HEK293 (cell line): ENCODE measurements around the gene POLD1.
A peak's percentile ranks its signal among the peaks of the same experiment; 100 is the strongest.

Experiments used
- CTCF ChIA-PET: fragments of 350-600 bp; formaldehyde crosslinking; extraction: SDS; loops from one replicate; lab custom pipeline; 2021; ENCODE audit warnings: antibody characterized with exemption; lab: Yijun Ruan, JAX
- POLR2A ChIA-PET: fragments of 300-600 bp; formaldehyde crosslinking; extraction: SDS; loops from one replicate; lab custom pipeline; 2020; ENCODE audit warnings: antibody characterized with exemption, inconsistent platforms; lab: Yijun Ruan, JAX
- H3K27ac ChIP-seq: fragments of 200-500 bp; sonication (Bioruptor generic); 2 replicates; pipeline ENCODE4 v1.5.1; 2014; ENCODE audit warnings: low read depth, low read length, control low read depth, inconsistent platforms; ENCODE audit errors: extremely low read depth
- H3K36me3 ChIP-seq, 2 experiments: fragments of 200-500 bp in 1 of 2; sonication (Bioruptor generic) in 1 of 2; 1 replicate in 1 of 2; 2 replicates in 1 of 2; pipeline ENCODE4 v1.5.1; 2014 to 2017; ENCODE audit warnings: inconsistent platforms in 2 of 2, low read length in 2 of 2; ENCODE audit not compliant: control insufficient read depth in 2 of 2, insufficient read depth in 1 of 2
- H3K4me1 ChIP-seq: fragments of 200-500 bp; sonication (Bioruptor generic); 2 replicates; pipeline ENCODE4 v1.5.1; 2014; ENCODE audit warnings: mild to moderate bottlenecking, low read length, inconsistent platforms; ENCODE audit not compliant: control insufficient read depth, insufficient read depth
- H3K4me3 ChIP-seq: 2 replicates; pipeline ENCODE4 v1.5.1; 2011; ENCODE audit warnings: low read depth, mild to moderate bottlenecking, control low read depth, low read length, moderate library complexity
- H3K9me3 ChIP-seq: fragments of 200-500 bp; sonication (Bioruptor generic); 2 replicates; pipeline ENCODE4 v1.5.1; 2014; ENCODE audit warnings: low read depth, low read length, inconsistent platforms; ENCODE audit not compliant: control insufficient read depth, insufficient read depth
- BCL11B ChIP-seq: fragments of 450-650 bp; formaldehyde crosslinking; IDR thresholded peaks from 2 replicates; pipeline ENCODE4 v1.5.1; 2016; ENCODE audit warnings: low read depth, missing biosample characterization, missing genetic modification characterization
- FEZF1 ChIP-seq: fragments of 450-650 bp; formaldehyde crosslinking; IDR thresholded peaks from 2 replicates; pipeline ENCODE4 v1.5.1; 2016; ENCODE audit warnings: missing biosample characterization, missing genetic modification characterization
- HOXA7 ChIP-seq: sonication (generic); formaldehyde crosslinking; IDR thresholded peaks from 2 replicates; pipeline ENCODE4 v1.8.1; 2022; ENCODE audit warnings: missing genetic modification reagents, borderline replicate concordance
- KLF1 ChIP-seq: fragments of 450-650 bp; formaldehyde crosslinking; IDR thresholded peaks from 2 replicates; pipeline ENCODE4 v1.5.1; 2016; ENCODE audit warnings: missing biosample characterization, missing genetic modification characterization
- RBAK ChIP-seq: fragments of 450-650 bp; formaldehyde crosslinking; IDR thresholded peaks from 2 replicates; pipeline ENCODE4 v1.5.1; 2016; ENCODE audit warnings: missing biosample characterization, missing genetic modification characterization
- ZNF221 ChIP-seq: fragments of 450-650 bp; formaldehyde crosslinking; IDR thresholded peaks from 2 replicates; pipeline ENCODE4 v1.5.1; 2017; ENCODE audit warnings: missing biosample characterization, missing genetic modification characterization, borderline replicate concordance
- ZNF274 ChIP-seq, 2 experiments: fragments of 200-500 bp in 1 of 2; fragments of 450-650 bp in 1 of 2; sonication (Bioruptor generic) in 1 of 2; formaldehyde crosslinking in 1 of 2; IDR thresholded peaks; 2 replicates each; pipeline versions ENCODE4 v1.5.1 to v1.6.1; 2014 to 2016; ENCODE audit warnings: borderline replicate concordance in 1 of 2, inconsistent platforms in 1 of 2, low read length in 1 of 2, missing biosample characterization in 1 of 2, missing genetic modification characterization in 1 of 2
- ZNF624 ChIP-seq: fragments of 450-650 bp; formaldehyde crosslinking; IDR thresholded peaks from 2 replicates; pipeline ENCODE4 v1.5.1; 2017; ENCODE audit warnings: missing biosample characterization, missing genetic modification characterization
- ZNF843 ChIP-seq: fragments of 450-650 bp; formaldehyde crosslinking; IDR thresholded peaks from 2 replicates; pipeline ENCODE4 v1.5.1; 2016; ENCODE audit warnings: missing biosample characterization, missing genetic modification characterization
- TF ChIP-seq, protein P1 (sequence below): fragments of 450-650 bp; formaldehyde crosslinking; IDR thresholded peaks from 2 replicates; pipeline ENCODE4 v1.5.1; 2016; ENCODE audit warnings: missing biosample characterization, missing genetic modification characterization
- TF ChIP-seq, protein P2 (sequence below): fragments of 450-650 bp; formaldehyde crosslinking; conservative IDR thresholded peaks from 2 replicates; pipeline ENCODE4 v1.5.1; 2016; ENCODE audit warnings: low read depth, missing biosample characterization, missing genetic modification characterization
- TF ChIP-seq, protein P3 (sequence below): fragments of 450-650 bp; formaldehyde crosslinking; IDR thresholded peaks from 2 replicates; pipeline ENCODE4 v1.5.1; 2017; ENCODE audit warnings: missing biosample characterization, missing genetic modification characterization
- TF ChIP-seq, protein P4 (sequence below): fragments of 450-650 bp; formaldehyde crosslinking; IDR thresholded peaks from 2 replicates; pipeline ENCODE4 v1.5.1; 2016; ENCODE audit warnings: missing biosample characterization, missing genetic modification characterization
- TF ChIP-seq, protein P5 (sequence below): sonication (generic); formaldehyde crosslinking; IDR thresholded peaks from 2 replicates; pipeline ENCODE4 v1.8.1; 2022; ENCODE audit warnings: mild to moderate bottlenecking, moderate library complexity, missing genetic modification reagents

Gene POLD1

DNA sequence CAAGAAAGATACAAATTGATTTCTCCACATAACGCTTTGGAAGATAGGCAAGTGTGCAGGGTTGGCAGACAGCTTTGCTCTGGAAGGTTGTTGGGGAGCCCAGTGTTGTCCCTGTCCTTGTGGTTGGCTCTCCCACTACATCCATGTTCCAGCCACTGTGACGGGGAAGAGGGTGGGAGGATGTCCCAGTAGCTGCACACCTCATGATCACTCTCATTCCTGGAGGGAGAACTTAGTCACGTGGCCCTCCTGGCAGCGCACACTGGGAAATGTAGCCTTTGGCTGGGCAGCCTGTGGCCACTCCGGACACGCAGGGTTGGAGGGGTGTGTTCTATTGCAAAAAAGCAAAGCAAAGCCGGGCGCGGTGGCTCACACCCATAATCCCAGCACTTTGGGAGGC is 9.9 kb downstream of the POLD1 start:
- Histone ChIP-seq H3K36me3 (peaks cover 36 to 38% of the 10 kb centered on the region in 2 experiments), H3K27ac (no peak overlapping the region), H3K9me3 (no peaks in the 10 kb centered on the region), H3K4me1 (no peaks in the 10 kb centered on the region), H3K4me3 (no peak overlapping the region)
- TF ChIP-seq KLF1 (peak; percentile 52), RBAK (tag by site-specific recombination) (no peak), ZNF843 (no peak)
- TF ChIP-seq, protein P1, sequence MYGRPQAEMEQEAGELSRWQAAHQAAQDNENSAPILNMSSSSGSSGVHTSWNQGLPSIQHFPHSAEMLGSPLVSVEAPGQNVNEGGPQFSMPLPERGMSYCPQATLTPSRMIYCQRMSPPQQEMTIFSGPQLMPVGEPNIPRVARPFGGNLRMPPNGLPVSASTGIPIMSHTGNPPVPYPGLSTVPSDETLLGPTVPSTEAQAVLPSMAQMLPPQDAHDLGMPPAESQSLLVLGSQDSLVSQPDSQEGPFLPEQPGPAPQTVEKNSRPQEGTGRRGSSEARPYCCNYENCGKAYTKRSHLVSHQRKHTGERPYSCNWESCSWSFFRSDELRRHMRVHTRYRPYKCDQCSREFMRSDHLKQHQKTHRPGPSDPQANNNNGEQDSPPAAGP (tag by site-specific recombination): no peak
- TF ChIP-seq, protein P2, sequence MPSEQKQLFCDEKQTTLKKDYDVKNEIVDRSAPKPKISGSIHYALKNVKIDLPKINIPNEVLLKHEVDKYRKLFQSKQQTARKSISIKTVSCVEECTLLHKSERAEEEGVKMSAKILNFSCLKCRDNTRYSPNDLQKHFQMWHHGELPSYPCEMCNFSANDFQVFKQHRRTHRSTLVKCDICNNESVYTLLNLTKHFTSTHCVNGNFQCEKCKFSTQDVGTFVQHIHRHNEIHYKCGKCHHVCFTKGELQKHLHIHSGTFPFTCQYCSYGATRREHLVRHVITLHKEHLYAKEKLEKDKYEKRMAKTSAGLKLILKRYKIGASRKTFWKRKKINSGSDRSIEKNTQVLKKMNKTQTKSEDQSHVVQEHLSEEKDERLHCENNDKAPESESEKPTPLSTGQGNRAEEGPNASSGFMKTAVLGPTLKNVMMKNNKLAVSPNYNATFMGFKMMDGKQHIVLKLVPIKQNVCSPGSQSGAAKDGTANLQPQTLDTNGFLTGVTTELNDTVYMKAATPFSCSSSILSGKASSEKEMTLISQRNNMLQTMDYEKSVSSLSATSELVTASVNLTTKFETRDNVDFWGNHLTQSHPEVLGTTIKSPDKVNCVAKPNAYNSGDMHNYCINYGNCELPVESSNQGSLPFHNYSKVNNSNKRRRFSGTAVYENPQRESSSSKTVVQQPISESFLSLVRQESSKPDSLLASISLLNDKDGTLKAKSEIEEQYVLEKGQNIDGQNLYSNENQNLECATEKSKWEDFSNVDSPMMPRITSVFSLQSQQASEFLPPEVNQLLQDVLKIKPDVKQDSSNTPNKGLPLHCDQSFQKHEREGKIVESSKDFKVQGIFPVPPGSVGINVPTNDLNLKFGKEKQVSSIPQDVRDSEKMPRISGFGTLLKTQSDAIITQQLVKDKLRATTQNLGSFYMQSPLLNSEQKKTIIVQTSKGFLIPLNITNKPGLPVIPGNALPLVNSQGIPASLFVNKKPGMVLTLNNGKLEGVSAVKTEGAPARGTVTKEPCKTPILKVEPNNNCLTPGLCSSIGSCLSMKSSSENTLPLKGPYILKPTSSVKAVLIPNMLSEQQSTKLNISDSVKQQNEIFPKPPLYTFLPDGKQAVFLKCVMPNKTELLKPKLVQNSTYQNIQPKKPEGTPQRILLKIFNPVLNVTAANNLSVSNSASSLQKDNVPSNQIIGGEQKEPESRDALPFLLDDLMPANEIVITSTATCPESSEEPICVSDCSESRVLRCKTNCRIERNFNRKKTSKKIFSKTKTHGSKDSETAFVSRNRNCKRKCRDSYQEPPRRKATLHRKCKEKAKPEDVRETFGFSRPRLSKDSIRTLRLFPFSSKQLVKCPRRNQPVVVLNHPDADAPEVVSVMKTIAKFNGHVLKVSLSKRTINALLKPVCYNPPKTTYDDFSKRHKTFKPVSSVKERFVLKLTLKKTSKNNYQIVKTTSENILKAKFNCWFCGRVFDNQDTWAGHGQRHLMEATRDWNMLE: no peak
- ChIA-PET CTCF (interaction anchor here (0.6 to 1.2 kb wide), 3 partner anchors 26 to 146 kb away, joined by 3 to 6 read pairs (median 6); no protein-coding TSS in a partner anchor), POLR2A (interaction anchor here (1.2 kb wide), 1 partner anchor 10 kb away, joined by 7 read pairs; the partner anchor contains the start of gene POLD1)

DNA sequence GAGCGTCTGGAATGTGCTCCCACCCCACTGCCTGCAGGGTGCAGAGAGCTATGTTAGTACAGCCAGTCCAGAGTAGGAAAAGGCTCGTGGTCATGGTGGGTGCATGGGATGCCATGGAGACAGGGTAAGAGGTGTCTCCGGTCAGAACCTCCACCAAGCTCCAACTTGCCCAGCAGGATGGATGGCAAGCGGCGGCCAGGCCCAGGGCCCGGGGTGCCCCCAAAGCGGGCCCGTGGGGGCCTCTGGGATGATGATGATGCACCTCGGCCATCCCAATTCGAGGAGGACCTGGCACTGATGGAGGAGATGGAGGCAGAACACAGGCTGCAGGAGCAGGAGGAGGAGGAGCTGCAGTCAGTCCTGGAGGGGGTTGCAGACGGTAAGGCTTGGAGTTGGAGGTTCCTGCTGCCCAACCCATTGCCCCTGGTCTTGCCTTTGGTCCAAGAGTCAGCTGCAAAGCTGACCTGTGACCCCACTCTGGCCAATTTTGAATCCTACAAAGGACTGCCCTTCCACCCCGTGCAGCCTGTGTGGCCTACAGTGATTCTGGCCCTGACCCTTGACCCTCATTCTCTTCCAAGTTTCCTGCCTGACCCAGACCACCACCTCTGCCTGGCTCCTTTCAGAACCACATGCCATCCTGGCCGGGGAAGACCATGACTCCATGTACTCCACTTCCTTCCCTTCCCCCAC is 14.7 kb downstream of the POLD1 start:
- no peaks in the 10 kb centered on the region for H3K9me3 ChIP-seq
- POLR2A ChIA-PET: interaction anchor here (1.2 kb wide), 1 partner anchor 15 kb away, joined by 3 read pairs; the partner anchor contains the start of gene POLD1

More for the DNA sequence above, 14.7 kb downstream of the POLD1 start:
- TF ChIP-seq BCL11B (tag by site-specific recombination) (peak; percentile 79), ZNF624 (no peak), FEZF1 (tag by site-specific recombination) (no peak), HOXA7 (no peak), ZNF221 (tag by site-specific recombination) (no peak), ZNF274 (IDR thresholded peaks at IDR 0.05; ENCODE audit: low read length) (no peak), ZNF274 (tag by site-specific recombination; IDR thresholded peaks at IDR 0.05; ENCODE audit: borderline replicate concordance) (no peak)
- TF ChIP-seq, protein P3, sequence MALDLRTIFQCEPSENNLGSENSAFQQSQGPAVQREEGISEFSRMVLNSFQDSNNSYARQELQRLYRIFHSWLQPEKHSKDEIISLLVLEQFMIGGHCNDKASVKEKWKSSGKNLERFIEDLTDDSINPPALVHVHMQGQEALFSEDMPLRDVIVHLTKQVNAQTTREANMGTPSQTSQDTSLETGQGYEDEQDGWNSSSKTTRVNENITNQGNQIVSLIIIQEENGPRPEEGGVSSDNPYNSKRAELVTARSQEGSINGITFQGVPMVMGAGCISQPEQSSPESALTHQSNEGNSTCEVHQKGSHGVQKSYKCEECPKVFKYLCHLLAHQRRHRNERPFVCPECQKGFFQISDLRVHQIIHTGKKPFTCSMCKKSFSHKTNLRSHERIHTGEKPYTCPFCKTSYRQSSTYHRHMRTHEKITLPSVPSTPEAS (tag by site-specific recombination): no peak
- TF ChIP-seq, protein P4, sequence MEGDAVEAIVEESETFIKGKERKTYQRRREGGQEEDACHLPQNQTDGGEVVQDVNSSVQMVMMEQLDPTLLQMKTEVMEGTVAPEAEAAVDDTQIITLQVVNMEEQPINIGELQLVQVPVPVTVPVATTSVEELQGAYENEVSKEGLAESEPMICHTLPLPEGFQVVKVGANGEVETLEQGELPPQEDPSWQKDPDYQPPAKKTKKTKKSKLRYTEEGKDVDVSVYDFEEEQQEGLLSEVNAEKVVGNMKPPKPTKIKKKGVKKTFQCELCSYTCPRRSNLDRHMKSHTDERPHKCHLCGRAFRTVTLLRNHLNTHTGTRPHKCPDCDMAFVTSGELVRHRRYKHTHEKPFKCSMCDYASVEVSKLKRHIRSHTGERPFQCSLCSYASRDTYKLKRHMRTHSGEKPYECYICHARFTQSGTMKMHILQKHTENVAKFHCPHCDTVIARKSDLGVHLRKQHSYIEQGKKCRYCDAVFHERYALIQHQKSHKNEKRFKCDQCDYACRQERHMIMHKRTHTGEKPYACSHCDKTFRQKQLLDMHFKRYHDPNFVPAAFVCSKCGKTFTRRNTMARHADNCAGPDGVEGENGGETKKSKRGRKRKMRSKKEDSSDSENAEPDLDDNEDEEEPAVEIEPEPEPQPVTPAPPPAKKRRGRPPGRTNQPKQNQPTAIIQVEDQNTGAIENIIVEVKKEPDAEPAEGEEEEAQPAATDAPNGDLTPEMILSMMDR (tag by site-specific recombination): no peak
- TF ChIP-seq, protein P5, sequence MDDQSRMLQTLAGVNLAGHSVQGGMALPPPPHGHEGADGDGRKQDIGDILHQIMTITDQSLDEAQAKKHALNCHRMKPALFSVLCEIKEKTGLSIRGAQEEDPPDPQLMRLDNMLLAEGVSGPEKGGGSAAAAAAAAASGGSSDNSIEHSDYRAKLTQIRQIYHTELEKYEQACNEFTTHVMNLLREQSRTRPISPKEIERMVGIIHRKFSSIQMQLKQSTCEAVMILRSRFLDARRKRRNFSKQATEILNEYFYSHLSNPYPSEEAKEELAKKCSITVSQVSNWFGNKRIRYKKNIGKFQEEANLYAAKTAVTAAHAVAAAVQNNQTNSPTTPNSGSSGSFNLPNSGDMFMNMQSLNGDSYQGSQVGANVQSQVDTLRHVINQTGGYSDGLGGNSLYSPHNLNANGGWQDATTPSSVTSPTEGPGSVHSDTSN (CRISPR knock-in tag): no peak
- no peaks in the 10 kb centered on the region for H3K4me1 ChIP-seq
- H3K27ac ChIP-seq: no peak overlapping the region
- H3K4me3 ChIP-seq: no peak overlapping the region
- CTCF ChIA-PET: interaction anchor here (0.5 kb wide), 1 partner anchor 62 kb away, joined by 3 read pairs; no protein-coding TSS in a partner anchor
- H3K36me3 ChIP-seq: peaks cover 26 to 45% of the 10 kb centered on the region in 2 experiments
